ENCODE results near the gene SMAD2. TPM values are rescaled to one million over a fixed set of nuclear protein-coding genes. Genes with fewer than 3 reads are reported as not detected.

Gene SMAD2
- total and polyA plus RNA-seq, 9 of the 15 experiments (the other 6 are each of a cell fraction or from before 2014, with no cell fraction given): 9.2 to 49.6 (median 33.7) TPM

- DNase-seq (ENCODE audit: extremely low read depth in 1 of 4, low spot score in 3 of 4) (no peak), FAIRE-seq (no peak), ATAC-seq (no peak)
- in situ Hi-C loops (cut with MboI) (no loop called here), intact Hi-C loops (cut with micrococcal nuclease) (no loop called here)
- no peak overlapping the region for H2AFZ ChIP-seq (ENCODE audit: low read depth, low read length)
- no peaks in the 10 kb centered on the region for H3K9me3 ChIP-seq (replicated peaks; ENCODE audit: control insufficient read depth, insufficient read depth, low read depth, low read length)
- H3K79me2 ChIP-seq (ENCODE audit: control insufficient read depth, insufficient read depth, low read length): no peaks in the 10 kb centered on the region
- CTCF ChIA-PET (ENCODE audit: low intra/inter-chr PET ratio): no interaction called here
- H3K27me3 ChIP-seq (ENCODE audit: control insufficient read depth in 2 of 2, insufficient read depth in 2 of 2, low read length in 2 of 2): no peaks in the 10 kb centered on the region
- H3K4me1 ChIP-seq (replicated peaks in 1 of 2; ENCODE audit: control insufficient read depth in 2 of 2, insufficient read depth in 2 of 2, low read length in 2 of 2): peaks cover 0 to 19% of the 10 kb centered on the region in 2 experiments; a peak in 4 of 5 replicates
- H4K20me1 ChIP-seq (replicated peaks; ENCODE audit: control insufficient read depth, insufficient read depth, low read length): no peaks in the 10 kb centered on the region
- H3K4me2 ChIP-seq (ENCODE audit: insufficient read depth, low read length): no peak overlapping the region
- WGBS (ENCODE audit: insufficient coverage, low coverage, missing lambda C conversion rate): 25% methylated on average over 8 of the region's 9 CpGs
- TF ChIP-seq MYBL2 (IDR thresholded peaks at IDR 0.05; ENCODE audit: low read depth) (no peak), MYBL2 (CRISPR knock-in tag; IDR thresholded peaks at IDR 0.05; ENCODE audit: borderline replicate concordance) (no peak), ZNF644 (tag; IDR thresholded peaks at IDR 0.05; ENCODE audit: low read depth) (no peak)
- H3K27ac ChIP-seq (ENCODE audit: extremely low read depth, low read depth, low read length): no peak overlapping the region
- H3K9ac ChIP-seq (ENCODE audit: insufficient read depth in 1 of 2, low read depth in 2 of 2, low read length in 2 of 2): no peak overlapping the region
- no TSS peak for BruUV-seq (replicated peaks)
- no peak overlapping the region for H3K4me3 ChIP-seq
- no peaks in the 10 kb centered on the region for H3K9me1 ChIP-seq (ENCODE audit: control insufficient read depth, insufficient read depth, low read length)
- POLR2A ChIA-PET: interaction anchor here (0.6 to 0.7 kb wide), 2 partner anchors 78 to 1889 kb away, joined by 3 read pairs; no protein-coding TSS in a partner anchor
- no peaks in the 10 kb centered on the region for H3K36me3 ChIP-seq (ENCODE audit: control insufficient read depth, insufficient read depth, low read length)
Measured at GRCh38 chr18:47968006-47968676, 37.7 kb upstream of the SMAD2 start.

- no peak for FAIRE-seq
- CTCF ChIA-PET (ENCODE audit: low intra/inter-chr PET ratio): no interaction called here
- no TSS peak for BruUV-seq (replicated peaks)
Measured at GRCh38 chr18:47964053-47964452, 33.6 kb upstream of the SMAD2 start.

More at GRCh38 chr18:47964053-47964452, 33.6 kb upstream of the SMAD2 start:
- Histone ChIP-seq H3K4me1 (replicated peaks in 1 of 2; ENCODE audit: control insufficient read depth in 2 of 2, insufficient read depth in 2 of 2, low read length in 2 of 2) (no peaks in the 10 kb centered on the region), H2AFZ (ENCODE audit: low read depth, low read length) (no peak overlapping the region), H4K20me1 (replicated peaks; ENCODE audit: control insufficient read depth, insufficient read depth, low read length) (no peaks in the 10 kb centered on the region), H3K36me3 (ENCODE audit: control insufficient read depth, insufficient read depth, low read length) (no peaks in the 10 kb centered on the region), H3K9me3 (replicated peaks; ENCODE audit: control insufficient read depth, insufficient read depth, low read depth, low read length) (no peaks in the 10 kb centered on the region), H3K9ac (ENCODE audit: insufficient read depth in 1 of 2, low read depth in 2 of 2, low read length in 2 of 2) (no peak overlapping the region), H3K4me3 (no peak overlapping the region), H3K27me3 (ENCODE audit: control insufficient read depth in 2 of 2, insufficient read depth in 2 of 2, low read length in 2 of 2) (no peaks in the 10 kb centered on the region), H3K9me1 (ENCODE audit: control insufficient read depth, insufficient read depth, low read length) (no peaks in the 10 kb centered on the region), H3K79me2 (ENCODE audit: control insufficient read depth, insufficient read depth, low read length) (no peaks in the 10 kb centered on the region), H3K4me2 (ENCODE audit: insufficient read depth, low read length) (no peak overlapping the region), H3K27ac (ENCODE audit: extremely low read depth, low read depth, low read length) (no peak overlapping the region)
- ATAC-seq (no peak), DNase-seq (ENCODE audit: extremely low read depth in 1 of 4, low spot score in 3 of 4) (no peak)
- 3% methylated on average over 4 of the region's 4 CpGs for WGBS (ENCODE audit: insufficient coverage, low coverage, missing lambda C conversion rate)
- in situ Hi-C loops (cut with MboI): no loop called here
- no peak for TF ChIP-seq CXXC5 (CRISPR knock-in tag; IDR thresholded peaks at IDR 0.05)
- TF ChIP-seq ZNF175 (CRISPR knock-in tag; IDR thresholded peaks at IDR 0.05; ENCODE audit: low read depth): no peak
- no peak for TF ChIP-seq SMARCA5 (IDR thresholded peaks at IDR 0.05)
- TF ChIP-seq TFE3 (CRISPR knock-in tag; IDR thresholded peaks at IDR 0.05): no peak
- TF ChIP-seq KDM1A (IDR thresholded peaks at IDR 0.05): no peak
- TF ChIP-seq ETV6 (IDR thresholded peaks at IDR 0.05; ENCODE audit: borderline replicate concordance in 1 of 2, low read depth in 2 of 2, low read length in 1 of 2): no peak
- no peak for TF ChIP-seq ETV6 (CRISPR knock-in tag; IDR thresholded peaks at IDR 0.05; ENCODE audit: borderline replicate concordance)
- POLR2A ChIA-PET: no interaction called here
- intact Hi-C loops (cut with micrococcal nuclease): no loop called here
